GM21367 (cell line): ENCODE measurements around the gene SOHLH1.

ENCODE experiments used
- ATAC-seq: cut with Tn5 transposase; IDR thresholded peaks from one replicate; pipeline ENCODE4 v1.9.1; 2021; ENCODE audit not compliant: unreplicated experiment

SOHLH1 gene

DNA sequence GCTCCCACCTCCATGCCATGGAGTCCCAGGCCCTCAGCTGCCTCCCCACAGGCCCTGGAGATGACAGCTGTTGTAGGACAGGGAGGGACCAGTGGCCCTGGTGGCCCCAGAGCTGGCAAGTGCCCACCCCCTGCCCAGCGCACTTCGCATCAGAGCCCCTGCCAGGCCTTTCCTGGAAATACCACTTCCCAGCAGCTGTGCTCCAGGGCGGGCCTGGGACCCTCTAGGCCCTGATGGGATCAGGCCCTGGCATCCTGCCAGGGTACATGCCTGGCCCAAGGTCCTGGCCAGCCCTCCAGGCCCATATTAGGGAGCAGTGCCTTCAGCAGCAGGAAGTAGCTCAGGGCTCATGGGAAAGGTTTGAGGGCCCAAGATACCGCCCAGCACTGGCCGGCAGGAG, 5.2 kb upstream of the SOHLH1 start:
- no peak for ATAC-seq

DNA sequence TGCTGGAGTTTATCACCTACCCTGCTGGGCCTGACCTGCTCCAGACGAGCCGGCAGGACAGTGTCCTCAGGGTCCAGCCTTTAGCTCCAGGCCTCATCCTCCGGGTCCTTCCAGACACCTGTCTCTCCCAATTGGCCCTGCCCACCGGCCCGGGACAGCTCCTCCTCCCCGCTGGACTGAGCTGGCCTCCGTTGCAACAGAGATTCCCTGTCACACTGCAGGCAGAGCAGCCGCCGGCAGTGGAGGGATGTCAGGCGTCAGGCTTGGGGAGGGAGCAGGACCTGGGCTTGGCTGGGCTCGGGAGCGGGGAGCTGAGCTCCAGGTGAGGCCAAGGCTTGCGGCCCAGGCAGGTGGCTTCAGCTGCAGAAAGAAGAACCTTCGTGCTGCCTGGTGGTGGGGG, 4.4 kb upstream of the SOHLH1 start:
- ATAC-seq, result no peak

DNA sequence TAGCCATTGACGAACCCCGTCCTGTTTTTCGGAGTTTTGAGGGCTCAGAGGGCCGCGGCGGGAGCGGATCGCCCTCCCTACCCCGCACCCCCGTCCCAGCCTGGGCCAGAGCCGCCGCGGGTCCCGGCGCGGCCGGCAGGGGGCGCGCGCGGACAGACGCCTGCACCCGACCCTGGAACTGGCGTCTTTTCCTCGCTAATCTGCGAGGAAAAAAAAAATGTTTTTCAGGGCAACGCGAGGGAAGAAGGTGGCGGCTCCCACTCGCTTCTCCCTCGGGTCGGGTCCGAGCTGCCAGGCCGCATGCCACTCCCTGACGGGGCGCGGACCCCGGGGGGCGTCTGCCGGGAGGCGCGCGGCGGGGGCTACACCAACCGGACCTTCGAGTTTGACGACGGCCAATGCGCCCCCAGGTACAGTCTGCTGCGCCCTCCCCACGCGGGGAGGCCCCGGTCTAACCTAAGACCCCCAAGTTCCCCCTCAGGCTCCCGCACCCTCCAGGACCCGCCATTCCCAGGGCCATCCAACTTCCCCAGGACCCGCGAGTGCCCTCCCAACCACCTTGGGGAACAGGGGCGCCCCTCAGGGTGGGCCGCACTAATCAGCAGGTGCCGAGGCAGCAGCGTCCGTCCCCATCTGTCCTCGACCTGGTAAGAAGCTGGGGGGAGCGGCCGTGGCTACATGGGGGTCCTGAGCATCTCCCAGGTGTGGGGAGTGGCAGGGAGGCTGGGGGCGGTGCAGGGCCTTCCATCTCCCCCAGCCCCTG, 2.9 kb upstream of the SOHLH1 start, which contains the start of gene KCNT1:
Gene KCNT1, plus strand, starts transcription at position 227 of the 763 bp plus-strand sequence. Its CDS starts 74 bp downstream, at position 301.
- no peak for ATAC-seq

DNA sequence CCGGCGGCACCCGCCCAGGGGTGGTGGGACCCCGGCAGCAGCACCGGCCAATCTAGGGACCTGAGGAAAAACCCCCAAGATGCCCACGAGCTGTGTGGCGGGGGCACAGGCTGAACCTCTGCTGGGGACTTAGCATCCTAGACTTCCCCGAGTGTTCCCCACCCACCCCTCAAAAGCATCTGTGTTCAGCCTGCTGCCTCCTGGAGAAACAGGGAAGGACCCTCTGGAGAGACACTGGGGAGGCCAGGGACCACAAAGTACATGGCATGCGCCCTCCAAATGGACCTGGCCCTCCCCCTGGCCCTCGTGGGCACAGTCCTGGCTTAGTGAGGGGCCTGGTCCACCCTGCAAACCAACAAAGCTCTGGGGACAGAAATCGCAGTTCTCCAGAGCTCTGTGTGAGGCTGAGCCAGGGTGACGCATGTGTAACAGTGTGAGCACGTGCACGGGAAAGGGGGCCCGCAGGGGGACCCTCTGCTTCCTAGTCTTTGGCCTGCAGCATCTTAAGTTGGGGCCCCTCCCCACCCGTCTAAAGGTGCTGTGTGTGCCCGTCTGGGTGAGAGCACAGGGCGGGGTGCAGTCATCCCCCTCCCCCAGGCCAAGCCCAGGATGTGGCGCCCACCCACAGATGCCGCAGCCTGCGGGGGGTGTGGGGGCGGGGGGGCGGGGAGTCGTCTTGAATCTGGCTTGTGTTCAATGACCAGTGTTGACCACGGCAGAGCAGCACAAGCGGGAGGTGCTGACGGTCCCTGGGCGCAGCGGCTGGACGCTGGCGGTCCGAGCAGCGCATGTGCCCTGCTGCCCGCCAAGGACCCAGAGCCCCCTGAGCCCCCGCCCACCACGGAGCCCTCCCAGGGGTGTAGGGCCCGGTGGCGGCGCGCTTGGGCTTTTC, 2.0 kb upstream of the SOHLH1 start:
- no peak for ATAC-seq

DNA sequence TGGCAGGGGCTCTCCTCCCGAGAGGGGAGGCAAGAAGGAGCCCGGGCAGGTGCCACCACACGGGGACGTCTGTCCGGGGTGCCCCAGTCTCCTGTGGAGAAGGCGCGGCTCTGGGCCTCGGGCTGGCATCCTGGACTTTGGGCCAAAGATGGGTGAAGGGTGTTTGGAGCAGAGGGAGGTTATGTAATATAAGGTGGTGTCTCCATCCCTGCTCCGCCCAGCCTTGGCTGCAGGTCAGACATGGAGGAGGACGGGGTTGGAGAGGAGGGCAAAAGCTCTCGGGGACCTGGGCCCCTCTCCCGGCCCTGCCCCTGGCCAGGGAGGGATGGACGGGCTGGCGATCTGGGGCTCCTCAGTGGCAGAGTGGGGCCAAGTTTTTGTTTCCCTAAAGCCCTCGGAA, 1.2 kb upstream of the SOHLH1 start:
- no peak for ATAC-seq

DNA sequence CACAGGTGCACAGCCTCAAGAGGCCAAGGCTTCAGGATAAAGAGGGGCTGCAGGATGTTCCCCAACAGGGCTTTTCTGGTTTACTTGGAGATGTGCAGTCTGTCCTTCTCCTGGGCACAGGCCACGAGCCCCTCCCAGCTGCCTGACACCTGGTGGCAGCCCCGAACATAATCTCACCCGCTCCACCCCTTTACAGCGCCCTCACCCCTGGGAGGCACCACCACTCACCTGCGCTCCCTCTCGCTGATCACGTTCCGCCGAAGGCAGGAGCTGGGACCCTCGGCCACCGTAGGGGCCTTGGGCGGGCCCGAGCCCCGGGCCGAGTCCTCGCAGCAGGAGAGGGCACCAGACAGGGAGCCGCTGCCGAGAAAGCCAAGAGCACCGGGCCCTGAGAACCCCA, 514 bp downstream of the SOHLH1 start:
- ATAC-seq, result no peak

DNA sequence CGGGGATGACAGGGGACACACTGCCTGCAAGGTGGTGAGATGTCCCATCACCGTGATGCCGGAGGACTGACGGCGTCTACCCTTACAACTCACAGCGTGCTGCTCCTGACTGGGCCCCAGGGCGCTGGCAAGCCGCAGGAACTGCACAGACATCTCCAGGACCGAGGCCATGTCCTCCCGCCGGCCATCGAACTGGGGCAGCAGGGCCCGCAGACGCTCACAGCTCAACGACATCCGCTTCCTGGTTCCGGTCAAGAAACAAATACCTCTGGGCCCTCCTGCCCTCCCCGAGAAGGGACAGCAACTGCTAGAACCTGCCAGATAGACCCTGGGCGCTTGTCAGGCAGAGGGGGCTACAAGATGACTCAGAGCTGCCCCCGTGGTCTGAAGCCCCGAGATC, 1.0 kb downstream of the SOHLH1 start:
- ATAC-seq, result no peak

DNA sequence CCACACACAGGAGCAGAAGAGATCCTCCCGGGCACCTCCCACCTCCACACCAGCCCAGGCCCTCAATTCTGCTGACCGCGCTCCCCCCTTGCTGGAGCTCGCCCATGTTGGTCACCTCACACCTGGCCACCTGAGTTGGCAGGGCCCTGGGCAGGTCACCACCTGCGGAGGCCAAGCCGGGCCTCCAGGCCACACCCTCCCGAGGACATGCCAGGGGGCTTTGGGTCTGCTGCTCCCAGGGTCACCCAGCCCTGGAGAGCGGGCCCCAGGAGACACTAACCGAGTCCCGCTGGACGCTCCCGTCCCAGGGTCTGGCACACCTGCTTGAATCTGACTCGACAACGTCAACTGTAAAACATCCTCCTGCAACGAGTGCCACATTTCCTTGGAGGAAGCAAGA, 2.1 kb downstream of the SOHLH1 start:
- ATAC-seq, result no peak

DNA sequence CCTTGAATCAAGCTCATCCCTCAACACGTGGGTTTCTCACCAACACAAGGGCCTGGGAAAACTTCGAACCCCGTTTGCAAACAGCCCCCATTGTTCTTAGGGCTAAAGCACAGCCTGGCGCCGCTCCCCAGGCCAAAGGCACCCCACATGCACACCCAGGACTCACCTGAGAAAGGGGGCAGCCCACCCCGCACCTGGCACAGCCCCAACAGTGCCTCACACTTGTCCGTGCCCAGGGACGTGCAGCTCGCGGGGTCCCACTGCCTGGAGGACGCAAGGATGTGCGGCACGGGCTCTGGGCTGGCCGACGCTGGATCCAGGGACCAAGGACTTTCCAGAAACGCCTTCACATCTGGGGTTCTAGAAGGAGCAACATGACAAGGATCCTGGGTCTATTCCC, 2.8 kb downstream of the SOHLH1 start:
- no peak for ATAC-seq

DNA sequence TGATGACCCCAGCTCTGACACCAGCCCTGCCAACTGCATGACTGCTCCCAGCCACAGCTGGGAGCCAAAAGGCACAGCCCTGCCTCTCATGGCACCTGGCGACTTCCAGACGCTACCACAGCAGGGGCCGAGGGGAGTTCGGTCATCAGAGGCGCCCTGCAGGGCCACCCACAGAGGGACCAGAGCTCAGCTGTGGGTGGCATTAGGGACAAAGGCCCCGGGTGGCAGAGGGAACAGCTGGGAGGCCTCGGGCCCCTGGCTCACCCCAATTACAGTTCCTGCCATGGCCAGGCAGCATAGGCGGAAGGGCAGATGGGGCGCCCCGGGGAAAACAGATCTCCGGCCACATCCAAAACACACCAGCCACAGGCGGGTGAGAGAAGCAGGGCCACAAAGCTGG, 3.6 kb downstream of the SOHLH1 start:
- ATAC-seq, result no peak

DNA sequence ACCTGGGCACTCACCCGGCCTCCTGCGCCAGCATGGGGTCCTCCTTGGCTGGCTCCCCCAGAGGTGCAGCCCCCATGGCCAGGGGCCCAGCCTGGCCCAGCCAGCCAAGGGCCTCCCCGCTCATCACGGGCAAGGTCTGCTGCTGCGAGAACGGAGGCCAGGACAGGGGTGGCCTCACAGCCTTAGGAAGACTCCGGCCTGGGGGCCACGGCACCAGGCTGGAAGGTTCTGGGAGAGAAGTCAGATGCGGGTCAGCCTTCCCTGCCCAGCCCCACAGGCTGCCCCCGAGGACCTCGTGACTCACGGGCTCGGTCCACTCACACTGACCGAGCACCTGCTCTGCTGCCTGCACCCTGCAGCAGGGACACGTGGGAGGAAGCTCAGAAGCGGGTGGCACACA, 4.2 kb downstream of the SOHLH1 start:
- ATAC-seq, result no peak

DNA sequence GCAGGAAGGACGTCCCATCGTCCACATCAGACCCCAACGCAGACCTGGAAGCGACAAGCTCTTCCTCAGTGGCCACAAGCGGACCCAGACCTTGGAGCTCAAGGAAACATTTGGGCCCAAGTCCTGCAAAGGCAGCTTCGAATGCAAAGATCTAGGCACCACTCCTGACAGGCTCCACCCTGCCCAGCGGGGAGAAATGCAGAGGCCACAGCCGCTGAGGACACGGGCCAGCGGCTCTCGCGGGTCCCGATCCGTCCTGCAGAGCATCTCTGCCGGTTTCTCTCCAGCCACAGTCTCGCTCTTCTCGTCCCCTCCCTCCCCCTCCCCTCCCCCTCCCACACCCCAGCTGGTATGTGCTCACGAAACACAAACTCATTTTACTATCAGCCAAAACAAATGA, 4.9 kb downstream of the SOHLH1 start:
- ATAC-seq, result no peak

DNA sequence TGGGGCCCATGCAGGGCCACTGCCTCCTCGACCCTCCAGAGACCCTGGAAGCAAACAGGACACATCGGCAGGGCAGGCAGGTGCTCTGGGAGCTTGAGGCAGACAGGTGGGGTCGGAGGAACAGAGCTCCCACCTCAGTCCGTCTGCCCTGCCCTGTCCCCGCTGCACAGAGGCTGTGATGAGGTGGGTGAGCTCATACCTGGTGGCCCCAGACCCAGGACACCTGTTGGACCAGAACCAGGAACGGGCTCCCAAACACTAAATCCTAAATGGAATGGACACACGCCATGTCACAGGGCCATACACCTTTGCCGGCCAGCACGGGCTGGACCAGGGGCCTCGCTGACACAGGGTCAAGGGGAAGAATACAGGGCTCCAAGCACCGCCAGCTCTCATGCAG, 5.5 kb downstream of the SOHLH1 start:
- no peak for ATAC-seq

DNA sequence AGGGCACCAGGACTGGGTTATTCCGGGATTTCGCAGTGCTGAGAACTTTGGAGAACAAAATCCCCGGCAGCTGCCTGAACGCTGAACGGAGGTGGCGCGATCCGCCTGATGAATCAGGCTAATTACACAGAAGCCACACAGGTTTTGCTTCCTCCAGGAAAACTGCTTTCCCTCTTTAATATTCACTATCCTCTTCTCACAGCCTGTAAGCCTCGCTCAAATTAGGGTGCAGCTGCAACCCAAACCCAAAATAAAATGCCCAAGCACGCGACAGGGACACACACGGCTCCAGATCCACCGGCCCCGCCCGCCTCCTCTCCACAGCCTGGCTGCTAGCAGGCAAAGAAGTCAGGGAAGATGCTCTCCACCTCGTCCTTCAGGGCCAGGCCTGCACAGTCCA, 6.0 kb downstream of the SOHLH1 start:
- ATAC-seq, result no peak

DNA sequence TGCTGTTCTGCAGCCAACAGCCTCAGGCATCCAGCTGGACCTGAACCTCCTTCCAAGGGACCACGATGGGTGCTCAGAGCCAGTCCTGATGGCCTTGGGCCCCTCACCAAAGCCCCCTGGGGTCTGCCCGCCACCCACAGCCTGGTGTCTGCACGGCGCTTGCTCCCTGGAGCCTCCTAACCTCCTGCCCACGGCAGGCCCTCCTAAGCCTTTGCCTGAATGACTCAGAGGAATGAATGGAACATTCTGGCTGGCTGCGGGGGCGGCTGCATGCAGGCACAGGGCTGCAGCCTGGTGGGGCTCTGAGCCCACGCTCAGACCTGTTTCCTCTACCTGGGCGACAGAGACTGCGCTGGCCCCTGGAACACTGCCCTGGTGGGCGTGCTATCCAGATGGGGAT, 6.9 kb downstream of the SOHLH1 start:
- ATAC-seq, result no peak

DNA sequence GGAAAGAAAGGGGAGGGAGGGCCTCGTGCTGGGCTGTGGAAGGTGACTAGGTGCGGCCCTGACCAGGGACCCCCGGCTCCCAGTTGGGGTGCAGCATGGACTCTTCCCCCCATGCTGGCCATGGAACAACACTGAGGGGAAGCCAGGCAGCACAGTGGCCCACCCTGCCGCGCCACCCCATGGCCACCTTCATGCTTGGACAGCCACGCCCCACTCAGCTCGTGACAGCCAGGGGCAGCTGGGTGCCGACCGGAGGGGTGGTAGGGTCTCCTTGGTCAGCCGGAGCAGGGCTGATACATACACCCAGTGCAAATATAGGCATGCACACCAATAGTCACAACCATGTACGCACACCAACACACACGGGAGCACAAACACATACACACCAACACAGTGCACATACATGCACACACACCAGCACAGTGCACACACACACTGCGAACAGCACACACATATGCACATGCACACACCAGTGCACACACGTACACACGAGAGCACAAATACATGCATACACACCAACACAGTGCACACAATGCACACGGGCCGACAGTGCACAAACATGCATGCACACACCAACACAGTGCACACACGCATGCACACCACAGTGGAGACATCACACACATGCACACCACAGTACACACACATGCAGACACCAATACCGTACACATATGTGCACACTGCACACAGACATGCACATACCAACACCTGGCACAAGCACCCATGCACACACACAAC, 8.3 kb downstream of the SOHLH1 start:
- ATAC-seq, result no peak

DNA sequence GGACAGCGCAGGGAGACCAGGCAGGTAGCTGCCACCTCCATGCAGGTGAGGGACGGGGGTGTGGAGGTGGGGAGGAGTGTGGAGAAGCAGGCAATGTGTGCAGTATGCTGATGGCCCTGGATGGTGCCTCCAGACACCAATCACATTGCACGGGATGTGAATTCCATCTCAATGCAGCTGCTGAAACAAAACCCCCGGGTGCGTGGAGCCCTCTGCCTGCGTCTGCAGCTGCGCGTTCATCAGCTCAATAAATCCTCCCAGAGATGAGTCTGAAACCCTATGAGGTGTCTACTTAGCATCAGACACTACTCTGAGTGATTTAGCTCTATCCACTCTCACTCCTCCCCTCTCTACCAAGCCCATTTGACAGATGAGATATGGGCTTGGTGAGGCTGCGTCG, 10.3 kb downstream of the SOHLH1 start:
- no peak for ATAC-seq

DNA sequence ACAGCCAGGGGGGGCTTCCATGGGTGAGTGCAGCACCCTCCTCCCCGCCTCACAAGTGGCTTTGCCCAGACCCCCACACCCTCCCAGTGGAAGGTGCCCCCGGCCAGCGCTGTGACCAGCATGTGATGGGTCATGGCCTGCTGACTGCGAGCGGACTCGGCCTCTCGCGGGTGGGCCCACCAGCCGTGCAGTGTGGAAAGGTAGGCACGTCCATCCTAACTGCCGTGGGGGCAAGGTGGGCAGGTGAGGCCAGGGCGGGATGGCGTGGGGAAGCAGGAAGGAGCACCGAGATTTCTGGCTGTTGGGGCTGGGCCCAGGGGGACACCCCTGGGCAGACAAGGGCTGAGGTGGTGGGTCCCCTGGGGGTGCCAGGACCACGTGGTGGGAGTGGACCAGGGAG, 12.1 kb downstream of the SOHLH1 start:
- no peak for ATAC-seq

DNA sequence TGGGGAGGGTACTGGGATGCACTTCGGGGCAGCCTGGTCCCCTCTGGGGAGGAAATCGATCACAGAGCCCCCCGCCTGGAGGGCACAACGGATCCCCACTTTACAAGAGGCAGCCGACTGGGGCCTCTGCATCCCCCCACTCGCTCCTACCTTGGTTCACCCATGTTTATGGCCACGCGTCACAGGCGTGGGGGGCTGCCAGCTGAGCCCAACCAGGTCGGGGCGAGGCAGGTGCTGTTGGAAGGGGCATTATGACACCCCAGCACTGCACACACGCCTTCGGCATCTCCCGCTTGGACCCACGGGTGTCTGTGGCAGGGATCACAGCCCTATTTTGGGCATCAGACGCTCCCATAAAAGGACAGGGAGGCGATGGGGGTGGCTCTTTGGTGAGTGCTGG, 14.6 kb downstream of the SOHLH1 start:
- ATAC-seq, result no peak

DNA sequence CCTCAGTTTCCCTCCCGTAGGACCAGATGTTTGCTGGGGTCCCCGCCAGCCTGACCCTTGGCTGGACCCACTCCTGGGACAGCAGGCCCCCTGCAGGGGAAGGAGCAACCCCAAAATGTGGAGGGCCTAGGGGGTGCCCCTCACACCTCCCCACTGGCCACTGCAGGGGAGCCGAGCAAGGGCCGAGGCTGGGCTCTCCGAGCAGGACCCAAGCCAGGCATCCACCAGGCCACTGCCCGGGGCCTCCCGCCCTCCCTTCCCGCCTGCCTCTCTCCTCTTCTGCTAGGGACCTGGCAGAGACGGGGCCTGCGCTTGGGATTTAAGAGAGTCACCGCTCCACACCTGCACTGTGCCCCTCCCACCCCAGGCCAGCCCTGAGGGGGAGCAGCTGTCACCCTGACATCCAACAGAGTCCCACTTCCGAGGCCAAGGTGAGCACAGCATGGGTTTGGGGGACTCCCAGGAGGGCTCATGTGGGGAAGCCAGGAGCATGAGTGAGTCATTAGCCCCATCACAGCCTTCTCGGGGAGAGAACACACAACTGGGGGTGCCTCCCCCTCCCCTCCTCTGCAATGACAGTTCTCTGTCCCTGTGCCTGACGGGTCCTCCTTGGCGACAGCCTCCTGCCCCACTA, 15.8 kb downstream of the SOHLH1 start:
- ATAC-seq, result no peak

DNA sequence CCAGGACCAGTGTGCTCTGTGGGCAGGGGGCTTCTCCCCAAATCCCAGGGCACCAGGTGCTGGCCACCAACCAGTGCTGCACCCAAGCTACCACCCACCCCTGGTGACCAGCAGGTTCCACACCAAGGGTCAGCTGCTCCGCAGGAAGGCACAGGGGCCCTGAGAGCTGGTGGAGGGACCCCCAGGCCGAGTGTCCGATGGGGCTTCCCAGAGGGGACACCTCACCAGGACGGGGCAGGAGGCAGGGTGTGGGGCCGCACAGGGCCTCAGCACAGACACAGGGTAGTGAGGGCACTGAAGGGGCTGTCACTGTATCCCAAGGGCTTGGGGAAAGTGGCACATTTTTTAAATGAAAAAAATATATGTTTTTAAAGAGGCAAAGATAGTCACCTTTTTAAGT, 18.1 kb downstream of the SOHLH1 start:
- no peak for ATAC-seq
